Right lobe of liver (tissue), 4 donors: ENCODE data around the gene INSIG1.

ENCODE experiments used
- POLR2A ChIP-seq: fragments of 450-650 bp; IDR thresholded peaks from one replicate; pipeline ENCODE4 v1.6.1; 2017; ENCODE audit warnings: antibody characterized with exemption, mild to moderate bottlenecking
- TF ChIP-seq, protein P1 (sequence below), 4 donors: fragments of 200-600 bp in 3 of 4; fragments of 450-650 bp in 1 of 4; IDR thresholded peaks; one replicate each; pipeline versions ENCODE4 v1.5.1 to v1.8.0; 2016 to 2022; ENCODE audit warnings: antibody characterized with exemption in 4 of 4, mild to moderate bottlenecking in 2 of 4
- donor health status: DM: no; HTN: no; CAD: no.
- donor health status: DM: no; HTN: no; CAD: no.
- donor health status: DM: no; HTN: yes; CAD: no.

DNA sequence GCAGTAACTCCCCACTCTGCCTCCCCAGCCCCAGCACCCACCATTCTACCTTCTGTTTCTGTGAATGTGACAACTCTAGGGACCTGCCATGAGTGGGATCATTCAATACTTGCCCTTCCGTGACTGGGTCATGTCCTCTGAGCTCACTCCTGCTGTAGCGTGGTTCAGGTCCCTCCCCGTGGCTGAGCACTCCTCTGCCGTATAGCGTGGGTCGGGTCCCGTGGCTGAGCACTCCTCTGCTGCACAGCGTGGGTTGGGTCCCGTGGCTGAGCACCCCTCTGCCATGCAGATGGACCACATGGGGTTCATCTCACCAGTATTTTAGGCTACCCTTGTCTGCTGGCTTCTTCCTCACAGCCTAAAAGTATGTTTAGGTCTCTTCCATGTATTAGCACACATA lies 43.0 kb downstream of the INSIG1 start:
- no peak for TF ChIP-seq POLR2A
- TF ChIP-seq, protein P1, sequence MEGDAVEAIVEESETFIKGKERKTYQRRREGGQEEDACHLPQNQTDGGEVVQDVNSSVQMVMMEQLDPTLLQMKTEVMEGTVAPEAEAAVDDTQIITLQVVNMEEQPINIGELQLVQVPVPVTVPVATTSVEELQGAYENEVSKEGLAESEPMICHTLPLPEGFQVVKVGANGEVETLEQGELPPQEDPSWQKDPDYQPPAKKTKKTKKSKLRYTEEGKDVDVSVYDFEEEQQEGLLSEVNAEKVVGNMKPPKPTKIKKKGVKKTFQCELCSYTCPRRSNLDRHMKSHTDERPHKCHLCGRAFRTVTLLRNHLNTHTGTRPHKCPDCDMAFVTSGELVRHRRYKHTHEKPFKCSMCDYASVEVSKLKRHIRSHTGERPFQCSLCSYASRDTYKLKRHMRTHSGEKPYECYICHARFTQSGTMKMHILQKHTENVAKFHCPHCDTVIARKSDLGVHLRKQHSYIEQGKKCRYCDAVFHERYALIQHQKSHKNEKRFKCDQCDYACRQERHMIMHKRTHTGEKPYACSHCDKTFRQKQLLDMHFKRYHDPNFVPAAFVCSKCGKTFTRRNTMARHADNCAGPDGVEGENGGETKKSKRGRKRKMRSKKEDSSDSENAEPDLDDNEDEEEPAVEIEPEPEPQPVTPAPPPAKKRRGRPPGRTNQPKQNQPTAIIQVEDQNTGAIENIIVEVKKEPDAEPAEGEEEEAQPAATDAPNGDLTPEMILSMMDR (IDR thresholded peaks at IDR 0.05), result no peak
